GM12892 (cell line): Measurements from ENCODE around the gene SH3BP5.

Experiments used
- DNase-seq: peaks from one replicate; pipeline ENCODE4 v3.0.0; 2011; ENCODE audit not compliant: insufficient read length
- FAIRE-seq: peaks from 2 replicates; lab custom pipeline; 2011; peaks lifted over from hg19 to GRCh38; lab: Jason Lieb, UNC
- POLR2A ChIP-seq: IDR thresholded peaks from 2 replicates; pipeline ENCODE4 v1.6.1; 2011; ENCODE audit warnings: low read depth, low read length, control low read depth
- POLR2AphosphoS5 ChIP-seq: IDR thresholded peaks from 2 replicates; pipeline ENCODE4 v1.6.1; 2011; ENCODE audit warnings: low read depth, low read length, control low read depth
- TAF1 ChIP-seq: IDR thresholded peaks from 2 replicates; pipeline ENCODE4 v1.6.1; 2011; ENCODE audit warnings: low read depth, mild to moderate bottlenecking, control low read depth, low read length, borderline replicate concordance

Gene SH3BP5

DNA sequence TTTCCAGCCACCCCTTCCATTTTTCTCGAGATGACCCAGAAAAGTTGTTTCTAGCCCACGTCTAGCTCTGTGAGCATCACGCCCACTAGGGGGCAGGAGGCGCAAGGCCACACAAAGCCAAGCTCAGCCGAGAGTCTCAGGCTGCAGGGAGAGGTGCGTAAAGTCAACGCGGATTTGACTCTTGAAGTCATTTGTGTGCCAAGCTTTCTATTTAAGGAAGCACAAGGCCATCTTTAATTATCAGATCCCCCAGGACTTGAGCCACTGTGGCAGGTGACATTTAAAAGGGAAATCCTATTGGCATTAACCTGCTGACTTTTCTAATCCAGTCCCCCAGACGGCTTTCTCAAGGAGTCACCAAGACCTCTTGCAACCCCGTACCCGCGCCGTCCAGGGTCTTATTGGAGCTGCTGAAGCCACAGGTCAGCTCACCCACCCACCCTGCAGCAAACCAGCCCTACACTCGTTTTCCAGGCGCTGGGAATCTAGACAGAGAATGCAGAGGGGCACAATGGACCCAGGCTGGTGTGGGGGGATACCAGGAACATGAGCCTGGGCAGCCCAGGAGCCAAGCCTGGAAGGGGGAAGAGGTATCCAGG, 64.3 kb downstream of the SH3BP5 start:
- TF ChIP-seq POLR2AphosphoS5 = no peak
- DNase-seq = peak; percentile 71
- FAIRE-seq = peak; percentile 78

DNA sequence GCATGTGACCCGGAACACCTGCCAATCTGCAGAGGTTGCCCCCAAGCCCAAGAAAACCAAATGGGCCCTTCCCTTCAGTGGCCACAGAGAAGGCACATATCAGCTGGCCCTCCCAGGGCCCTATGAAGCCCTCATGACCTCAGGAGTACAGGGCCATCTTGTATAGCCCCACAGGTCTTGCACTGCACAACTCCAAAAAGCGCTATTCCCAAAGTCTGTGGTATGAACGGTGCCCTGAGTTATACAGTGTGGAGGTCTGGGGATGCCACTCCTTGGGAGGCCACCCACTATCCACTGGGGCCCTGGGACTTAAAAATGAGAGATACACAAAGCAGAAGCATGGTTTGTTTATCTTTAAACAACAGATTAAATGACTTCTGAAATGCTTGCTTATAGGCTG, 64.9 kb downstream of the SH3BP5 start:
- DNase-seq = no peak
- TF ChIP-seq TAF1 (no peak), POLR2A (no peak), POLR2AphosphoS5 (no peak)
- no peak for FAIRE-seq

DNA sequence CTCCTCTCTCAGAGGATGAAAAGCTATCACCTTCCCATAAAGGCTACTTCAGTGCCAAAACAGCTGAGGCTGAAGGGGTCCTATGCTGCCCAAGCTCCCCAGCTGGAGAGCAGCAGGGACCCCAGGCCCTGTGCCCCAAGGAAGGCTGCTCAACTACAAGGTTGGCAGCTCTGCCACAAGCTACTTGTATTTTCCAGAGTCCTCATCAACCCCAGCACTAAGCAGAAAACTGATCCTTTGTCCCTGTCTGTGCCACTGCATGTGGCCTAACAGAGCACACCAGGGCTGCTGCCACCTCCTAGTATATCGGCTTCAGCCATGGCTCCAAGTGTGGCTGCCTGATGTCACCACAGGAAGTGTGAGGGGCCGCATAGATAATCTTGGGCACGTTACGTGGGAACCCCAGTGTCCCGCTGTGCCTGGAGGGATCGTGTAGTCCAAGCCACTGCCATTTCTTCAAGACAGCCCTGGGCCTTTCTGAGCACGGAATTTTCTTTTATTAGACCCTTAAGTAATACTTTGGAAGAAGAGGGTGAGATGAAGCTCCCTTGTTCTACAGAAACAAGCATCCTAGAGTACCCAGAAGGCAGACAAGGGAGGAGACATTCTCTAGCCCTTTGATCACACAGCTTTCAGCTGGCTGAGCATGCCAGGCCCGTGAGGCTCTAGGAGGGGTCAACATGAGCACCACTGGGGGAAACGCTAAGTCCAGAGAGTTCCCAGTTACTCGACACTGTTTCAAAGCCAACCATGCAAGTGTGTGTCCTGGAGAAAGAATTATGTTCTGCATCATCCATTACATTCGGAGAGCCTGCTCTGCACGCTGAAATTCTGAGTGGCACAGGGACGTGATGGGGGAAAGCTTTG, 65.6 kb downstream of the SH3BP5 start:
- FAIRE-seq = no peak
- TF ChIP-seq TAF1 (no peak), POLR2A (no peak), POLR2AphosphoS5 (no peak)
- no peak for DNase-seq

DNA sequence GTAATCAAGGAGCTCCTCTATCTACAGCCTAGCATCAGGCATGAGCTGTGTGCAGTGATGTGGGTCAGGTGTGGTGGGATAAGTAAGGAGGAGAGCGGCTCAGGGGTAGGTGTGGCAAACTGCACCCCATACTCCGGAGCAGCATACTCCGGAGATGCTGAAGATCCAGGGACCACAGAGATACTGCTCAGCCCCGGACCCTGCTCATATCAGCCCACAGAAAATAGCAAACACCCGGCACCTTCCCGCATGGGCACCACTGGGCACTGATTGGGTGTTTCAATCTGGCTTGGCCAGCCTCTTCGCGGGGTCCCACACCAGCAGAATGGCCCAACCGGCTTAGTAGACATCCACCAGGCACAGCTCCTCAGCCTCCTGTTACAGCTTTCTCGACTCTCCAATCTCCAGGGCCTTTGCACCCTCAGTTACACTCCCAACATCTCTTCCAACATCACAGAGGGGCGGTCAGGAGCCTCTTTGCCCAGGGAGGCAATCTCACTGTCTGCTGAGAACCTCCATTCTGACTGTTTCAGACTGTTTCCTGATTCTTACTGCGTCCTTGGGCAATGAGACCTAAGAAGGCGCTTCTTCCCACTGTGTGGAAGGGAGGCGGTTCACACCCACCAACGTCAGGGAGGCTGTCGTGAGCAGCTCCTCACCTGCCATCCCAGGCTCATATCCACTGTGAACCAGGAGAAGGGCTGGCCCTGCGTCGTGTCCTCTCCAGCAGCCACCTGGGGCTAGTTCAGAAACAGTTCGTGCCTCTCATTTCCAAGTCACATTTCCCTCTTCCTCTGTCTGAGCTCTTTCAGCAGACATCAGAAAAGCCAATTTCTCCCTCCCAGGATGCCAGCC, 66.5 kb downstream of the SH3BP5 start:
- FAIRE-seq = no peak
- no peak for TF ChIP-seq TAF1
- TF ChIP-seq POLR2A = no peak
- no peak for TF ChIP-seq POLR2AphosphoS5
- DNase-seq = no peak

DNA sequence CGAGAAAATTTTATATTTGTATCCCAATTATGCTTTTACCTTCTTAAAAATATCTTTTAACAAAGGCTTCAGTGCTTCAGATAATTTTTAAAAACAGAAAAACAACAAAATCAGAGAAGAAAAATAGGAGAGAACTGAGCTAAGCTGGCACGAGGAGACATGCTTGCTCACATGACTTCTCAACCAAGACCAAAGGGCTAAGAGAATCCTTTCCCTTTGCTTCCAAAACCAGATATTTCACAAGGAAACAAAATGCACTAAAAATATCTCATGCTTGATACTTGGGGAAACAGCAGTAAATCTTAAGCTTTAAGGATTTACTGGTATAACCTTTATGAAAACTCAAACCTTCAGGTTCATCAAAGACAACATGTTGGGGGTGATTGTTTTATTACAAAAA, 67.9 kb downstream of the SH3BP5 start:
- no peak for FAIRE-seq
- no peak for TF ChIP-seq POLR2A
- no peak for TF ChIP-seq POLR2AphosphoS5
- no peak for TF ChIP-seq TAF1

DNA sequence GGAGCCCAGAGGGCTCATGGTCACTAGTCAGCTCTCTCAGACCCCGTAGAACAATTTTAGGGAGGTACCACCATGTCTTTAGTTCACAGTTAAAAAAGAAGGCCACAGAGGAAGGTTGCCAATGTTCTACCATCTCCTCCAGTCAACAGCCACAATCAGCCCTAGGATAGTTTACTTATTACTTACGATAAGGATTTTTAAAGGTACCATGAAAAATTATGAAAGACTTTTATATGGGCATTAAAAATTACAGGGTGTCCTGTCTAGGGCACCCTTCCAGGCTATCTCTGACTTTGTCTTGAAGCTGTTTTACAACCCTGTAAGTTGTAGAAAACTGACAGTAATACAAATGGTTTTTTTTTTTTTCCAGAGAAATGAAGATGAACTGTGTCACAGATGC, 68.5 kb downstream of the SH3BP5 start:
- no peak for FAIRE-seq
- no peak for DNase-seq
- TF ChIP-seq POLR2AphosphoS5 (no peak), TAF1 (no peak), POLR2A (no peak)

More for the DNA sequence above, 67.9 kb downstream of the SH3BP5 start:
- no peak for DNase-seq

DNA sequence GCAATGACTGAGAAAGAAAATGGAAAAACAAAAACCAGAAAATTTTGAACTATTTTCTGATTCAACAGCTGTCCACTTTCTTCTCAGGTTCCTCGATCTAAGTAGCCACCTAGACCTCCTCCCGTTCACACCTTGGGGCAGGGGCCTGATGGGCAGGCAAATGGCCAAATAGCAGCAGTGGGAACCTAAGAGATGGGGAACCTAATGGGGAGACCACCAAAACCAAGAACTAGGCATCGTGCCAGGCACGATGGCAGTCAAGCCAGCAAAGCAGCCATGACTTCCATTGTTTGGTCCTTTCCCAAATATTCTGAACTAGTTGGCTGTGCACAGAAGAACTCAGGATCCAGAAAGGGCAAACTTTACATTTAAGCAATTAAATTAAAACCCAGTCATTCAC, 69.3 kb downstream of the SH3BP5 start:
- DNase-seq (no peak), FAIRE-seq (no peak)
- no peak for TF ChIP-seq POLR2AphosphoS5
- no peak for TF ChIP-seq TAF1
- TF ChIP-seq POLR2A = no peak

DNA sequence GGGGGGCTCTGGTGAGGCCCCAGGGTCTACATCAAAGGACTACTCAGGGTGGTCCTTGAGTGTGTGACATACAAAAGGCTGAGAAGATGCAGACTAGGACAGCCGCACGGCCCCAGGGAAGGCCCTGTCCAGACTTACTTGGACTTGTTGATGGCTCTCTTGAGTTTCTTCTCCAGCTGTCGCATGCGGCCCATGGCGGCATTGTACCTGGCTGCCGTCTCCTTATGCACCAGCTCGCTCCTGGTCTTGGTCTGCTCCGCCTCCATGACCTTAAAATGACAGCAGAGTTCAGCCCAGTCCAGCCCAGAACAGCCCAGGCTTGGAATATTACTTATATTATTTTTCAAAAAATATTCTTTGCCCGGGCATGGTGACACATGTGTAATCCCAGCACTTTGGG, 70.4 kb downstream of the SH3BP5 start:
- TF ChIP-seq TAF1 (no peak), POLR2AphosphoS5 (no peak), POLR2A (no peak)
- FAIRE-seq = no peak
- DNase-seq = no peak

DNA sequence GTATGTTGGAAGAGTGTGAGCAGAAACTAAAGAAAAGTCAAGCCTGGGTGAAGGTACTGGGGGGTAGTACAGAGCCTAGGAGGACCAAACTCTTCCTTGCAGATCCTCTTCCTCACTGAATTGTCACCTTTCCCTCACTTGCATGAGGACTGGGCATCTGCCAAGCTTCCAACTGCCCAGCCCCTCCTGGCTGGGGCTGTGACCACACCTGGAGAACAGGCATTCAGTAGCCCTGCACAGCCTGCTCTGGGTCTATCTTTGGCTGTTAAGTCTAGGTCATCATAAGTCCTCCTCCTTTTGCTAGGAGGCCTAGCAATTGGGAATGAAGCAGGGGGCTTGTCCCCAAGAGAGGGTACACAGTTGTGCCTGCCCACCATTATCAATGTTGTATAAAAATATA, 71.1 kb downstream of the SH3BP5 start:
- DNase-seq = no peak
- no peak for FAIRE-seq
- TF ChIP-seq POLR2AphosphoS5 (no peak), TAF1 (no peak), POLR2A (no peak)

DNA sequence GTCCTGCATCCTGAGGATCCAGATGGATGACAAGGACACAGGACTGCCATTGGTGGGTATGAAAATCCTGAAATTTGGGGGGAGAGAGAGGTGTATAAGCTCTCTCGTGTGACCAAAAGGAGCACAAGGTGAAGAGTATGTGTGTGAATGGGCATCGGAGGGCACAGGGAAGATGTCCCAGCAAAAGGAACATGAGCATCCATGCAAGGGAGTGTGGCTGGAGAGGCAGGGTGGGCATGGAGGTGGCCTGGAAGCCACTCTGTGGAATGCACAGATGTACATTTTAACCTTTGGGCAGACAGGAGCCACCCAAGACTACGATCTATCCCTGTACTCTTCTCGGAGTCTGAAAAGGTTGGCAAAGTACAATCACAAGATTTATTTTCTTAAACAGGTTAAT, 71.9 kb downstream of the SH3BP5 start:
- no peak for TF ChIP-seq TAF1
- 0 out of 2 replicates have a peak, but pooled peaks have one; percentile 38 for TF ChIP-seq POLR2A
- DNase-seq (no peak), FAIRE-seq (no peak)

DNA sequence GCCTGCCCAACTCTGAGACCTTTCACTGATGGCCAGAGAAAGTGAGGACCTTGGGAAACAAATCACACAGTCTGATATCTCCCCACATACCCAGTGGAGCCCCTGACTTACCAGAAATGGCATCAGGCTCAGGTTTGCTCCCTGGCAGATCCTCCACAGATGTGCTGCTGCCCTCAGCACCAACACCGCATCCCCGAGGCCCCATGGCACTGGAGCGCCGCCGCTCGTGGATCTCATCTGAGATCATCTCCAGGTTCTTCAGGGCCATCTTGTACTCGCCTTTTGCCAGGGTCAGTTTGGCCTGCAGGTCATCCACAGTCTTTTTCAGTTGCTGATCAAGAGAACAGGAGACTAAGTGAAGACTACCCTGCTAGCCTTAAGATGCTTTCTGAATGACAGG, 73.7 kb downstream of the SH3BP5 start:
- TF ChIP-seq TAF1 (no peak), POLR2A (no peak), POLR2AphosphoS5 (no peak)
- DNase-seq = no peak
- no peak for FAIRE-seq

DNA sequence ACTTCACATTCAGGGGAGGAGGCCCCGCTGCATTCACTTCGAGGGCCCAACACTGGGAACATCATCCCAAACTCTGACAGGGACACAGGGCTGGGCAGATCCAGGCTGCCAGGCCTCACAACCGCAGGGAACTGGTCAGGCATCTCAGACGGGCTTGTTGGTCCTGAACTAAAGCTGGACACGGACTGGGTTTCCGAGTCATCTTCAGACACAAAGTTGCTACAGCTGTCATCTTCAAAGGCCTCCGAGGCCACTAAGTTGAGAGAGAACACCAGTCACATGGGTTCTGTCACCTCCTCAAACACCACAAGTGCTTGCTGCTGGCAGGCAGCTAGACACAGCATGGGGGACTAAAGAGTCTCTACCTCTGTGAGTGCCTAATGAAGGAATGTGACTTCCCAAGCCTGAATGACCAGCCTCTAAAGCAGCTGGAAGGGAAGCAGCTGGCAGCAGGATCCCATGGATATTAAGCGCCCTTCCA, 75.5 kb downstream of the SH3BP5 start:
- DNase-seq (no peak), FAIRE-seq (no peak)
- no peak for TF ChIP-seq POLR2A
- TF ChIP-seq POLR2AphosphoS5 = no peak
- TF ChIP-seq TAF1 = no peak
